GM12891 (cell line): ENCODE results near the gene ARHGEF25.

Experiments used
- POLR2A ChIP-seq: IDR thresholded peaks from 2 replicates; pipeline ENCODE4 v1.6.1; 2011; ENCODE audit warnings: low read depth, low read length, control low read depth
- SPI1 ChIP-seq: IDR thresholded peaks from 2 replicates; pipeline ENCODE4 v1.6.1; 2011; ENCODE audit warnings: low read depth, low read length, control low read depth

- TF ChIP-seq POLR2A (no peak), SPI1 (no peak)
Observed at GRCh38 chr12:57604454-57604991, 6.7 kb upstream of the ARHGEF25 start, which contains the start of gene DTX3.
